Measurements from ENCODE around the gene UGT1A1.

DNA sequence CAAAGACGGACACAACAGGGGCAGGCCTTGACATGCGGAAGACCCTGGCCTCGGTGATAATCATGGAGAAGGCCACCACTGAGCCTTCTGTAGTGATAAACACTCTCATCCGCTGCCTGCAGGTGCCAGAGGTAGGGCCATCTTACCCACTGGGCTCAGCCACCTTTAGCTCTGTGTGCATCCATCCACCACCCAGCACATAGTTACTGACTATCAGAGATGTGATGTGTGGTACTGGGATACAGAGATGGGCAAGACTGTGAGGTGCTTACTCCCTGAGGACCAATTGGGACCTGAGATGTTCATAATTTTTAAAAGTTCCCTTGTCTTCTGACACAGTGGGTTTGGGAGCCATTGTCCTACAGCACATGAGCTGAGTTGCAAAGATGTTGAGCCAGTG, 19.7 kb downstream of the UGT1A1 start:
- no peak for TF ChIP-seq CTCF (IDR thresholded peaks at IDR 0.05 in 8 of 11, conservative IDR thresholded peaks at IDR 0.05 in 3 of 11)
- TF ChIP-seq POLR2A (IDR thresholded peaks at IDR 0.05), result no peak

All from spleen (tissue), 7 donors.